Mesenchymal stem cell (in vitro differentiated cells and primary cell): ENCODE results near the gene ATG10.

Experiments
- DNase-seq: peaks from one replicate; pipeline ENCODE4 v3.0.0-alpha.2; 2013
- H2AFZ ChIP-seq: one replicate; pipeline ENCODE4 v1.6.1; 2013; ENCODE audit warnings: low read depth, mild to moderate bottlenecking, control low read depth, inconsistent platforms, low read length, moderate library complexity
- H2AK5ac ChIP-seq: 2 replicates; pipeline ENCODE4 v1.6.1; 2013; ENCODE audit warnings: low read length, moderate library complexity, mild to moderate bottlenecking, inconsistent platforms; ENCODE audit not compliant: severe bottlenecking
- H2BK120ac ChIP-seq: one replicate; pipeline ENCODE4 v1.6.1; 2013; ENCODE audit warnings: low read depth, mild to moderate bottlenecking, inconsistent platforms, low read length, moderate library complexity
- H2BK12ac ChIP-seq, 2 experiments: one replicate each; pipeline ENCODE4 v1.6.1; 2013; ENCODE audit warnings: inconsistent platforms in 2 of 2, low read length in 2 of 2, mild to moderate bottlenecking in 2 of 2, moderate library complexity in 2 of 2, control low read depth in 1 of 2
- H2BK15ac ChIP-seq: one replicate; pipeline ENCODE4 v1.6.1; 2013; ENCODE audit warnings: mild to moderate bottlenecking, low read depth, inconsistent platforms; ENCODE audit not compliant: poor library complexity, severe bottlenecking
- H2BK5ac ChIP-seq: 2 replicates; pipeline ENCODE4 v1.6.1; 2013; ENCODE audit warnings: low read depth, mild to moderate bottlenecking, low read length, control low read depth, inconsistent platforms; ENCODE audit not compliant: poor library complexity, severe bottlenecking
- H3K14ac ChIP-seq, 2 experiments: one replicate each; pipeline ENCODE4 v1.6.1; 2013; ENCODE audit warnings: inconsistent platforms in 2 of 2, low read length in 2 of 2, control low read depth in 1 of 2, mild to moderate bottlenecking in 1 of 2, moderate library complexity in 1 of 2
- H3K18ac ChIP-seq, 2 experiments: one replicate each; pipeline ENCODE4 v1.6.1; 2013; ENCODE audit warnings: inconsistent platforms in 2 of 2, low read length in 2 of 2, control low read depth in 1 of 2, low read depth in 1 of 2, mild to moderate bottlenecking in 1 of 2
- H3K23ac ChIP-seq, 2 experiments: one replicate each; pipeline ENCODE4 v1.6.1; 2013; ENCODE audit warnings: inconsistent platforms in 2 of 2, low read length in 2 of 2, mild to moderate bottlenecking in 2 of 2, moderate library complexity in 2 of 2, control low read depth in 1 of 2
- H3K27ac ChIP-seq: 2 replicates; pipeline ENCODE4 v1.5.1; 2013; ENCODE audit warnings: mild to moderate bottlenecking, moderate library complexity, low read length, control low read depth, inconsistent platforms; ENCODE audit not compliant: poor library complexity, severe bottlenecking
- H3K27me3 ChIP-seq, 2 experiments: 2 replicates each; pipeline versions ENCODE4 v1.6.1 to v1.7.0; 2013; ENCODE audit warnings: low read length in 2 of 2, mild to moderate bottlenecking in 2 of 2, moderate library complexity in 2 of 2, control low read depth in 1 of 2, inconsistent platforms in 1 of 2; ENCODE audit not compliant: control insufficient read depth in 1 of 2, insufficient read depth in 1 of 2
- H3K36me3 ChIP-seq, 2 experiments: 2 replicates each; pipeline versions ENCODE4 v1.6.1 to v1.7.0; 2013; ENCODE audit warnings: low read length in 2 of 2, control low read depth in 1 of 2, inconsistent platforms in 1 of 2, low read depth in 1 of 2, mild to moderate bottlenecking in 1 of 2; ENCODE audit not compliant: insufficient read depth in 2 of 2, control insufficient read depth in 1 of 2
- H3K4ac ChIP-seq, 2 experiments: one replicate each; pipeline ENCODE4 v1.6.1; 2013; ENCODE audit warnings: inconsistent platforms in 2 of 2, low read length in 2 of 2, mild to moderate bottlenecking in 2 of 2, moderate library complexity in 2 of 2, control low read depth in 1 of 2, low read depth in 1 of 2
- H3K4me1 ChIP-seq: 2 replicates; pipeline ENCODE4 v1.6.1; 2013; ENCODE audit warnings: low read depth, low read length, control low read depth; ENCODE audit not compliant: control insufficient read depth, insufficient read depth
- H3K4me2 ChIP-seq: 2 replicates; pipeline ENCODE4 v1.6.1; 2013; ENCODE audit warnings: low read length, mild to moderate bottlenecking, inconsistent platforms; ENCODE audit not compliant: poor library complexity, severe bottlenecking
- H3K4me3 ChIP-seq, 2 experiments: 2 replicates each; pipeline versions ENCODE4 v1.5.1 to v1.7.0; 2013; ENCODE audit warnings: low read length in 2 of 2, mild to moderate bottlenecking in 2 of 2, control low read depth in 1 of 2, low read depth in 1 of 2; ENCODE audit not compliant: insufficient read depth in 1 of 2
- H3K79me1 ChIP-seq: replicated peaks from 2 replicates; pipeline ENCODE4 v1.6.1; 2013; ENCODE audit warnings: mild to moderate bottlenecking, control low read depth, low read length, inconsistent platforms; ENCODE audit not compliant: poor library complexity, severe bottlenecking
- H3K9ac ChIP-seq: 2 replicates; pipeline ENCODE4 v1.7.0; 2013; ENCODE audit warnings: mild to moderate bottlenecking, low read length, moderate library complexity
- H3K9me3 ChIP-seq: 2 replicates; pipeline ENCODE4 v1.7.0; 2013; ENCODE audit warnings: mild to moderate bottlenecking, low read length; ENCODE audit not compliant: control insufficient read depth
- H4K8ac ChIP-seq: one replicate; pipeline ENCODE4 v1.6.1; 2013; ENCODE audit warnings: inconsistent platforms, mild to moderate bottlenecking, low read length, moderate library complexity
- H4K91ac ChIP-seq: one replicate; pipeline ENCODE4 v1.6.1; 2013; ENCODE audit warnings: mild to moderate bottlenecking, low read length, inconsistent platforms
- WGBS: methylation state at CpG from one replicate; pipeline ENCODE4 v1.1.7; 2013; ENCODE audit warnings: mixed read lengths; 5-methylcytosine and 5-hydroxymethylcytosine counted together

The ATG10 gene

GRCh38 chr5:82164977-82165713, 193.3 kb downstream of the ATG10 start:
- H3K4me3 ChIP-seq, result no peak overlapping the region
- peaks cover 3% of the 10 kb centered on the region for H3K4me1 ChIP-seq
- H4K8ac ChIP-seq, result peak overlapping the region; percentile 87
- peak overlapping the region; percentile 82 for H3K27ac ChIP-seq
- H3K36me3 ChIP-seq, result no peaks in the 10 kb centered on the region
- H3K9ac ChIP-seq, result peak overlapping the region; percentile 92
- WGBS, result 69% methylated on average over 3 of the region's 3 CpGs
- no peaks in the 10 kb centered on the region for H3K27me3 ChIP-seq
- no peak overlapping the region for H3K4ac ChIP-seq
- no peak overlapping the region for H3K23ac ChIP-seq
- H2AFZ ChIP-seq, result peak overlapping the region; percentile 85
- H3K4me2 ChIP-seq, result no peak overlapping the region
- peak; percentile 64 for DNase-seq
- peak overlapping the region in 1 of 2 experiments; percentile 61 for H3K14ac ChIP-seq
- no peak overlapping the region for H2BK120ac ChIP-seq
- peak overlapping the region; percentile 44 to 82 for H2BK12ac ChIP-seq
- H3K18ac ChIP-seq, result peak overlapping the region; percentile 87 to 92
- peak overlapping the region; percentile 54 for H2AK5ac ChIP-seq
- H3K9me3 ChIP-seq, result no peaks in the 10 kb centered on the region
- H2BK15ac ChIP-seq, result no peak overlapping the region
- H2BK5ac ChIP-seq, result peak overlapping the region; percentile 90
- H3K79me1 ChIP-seq, result peaks cover 2% of the 10 kb centered on the region
- peak overlapping the region; percentile 44 for H4K91ac ChIP-seq

- no peak overlapping the region for H4K91ac ChIP-seq
- H3K4me1 ChIP-seq, result peaks cover 3% of the 10 kb centered on the region
- H3K9me3 ChIP-seq, result no peaks in the 10 kb centered on the region
- peak overlapping the region; percentile 82 for H3K27ac ChIP-seq
- H2BK12ac ChIP-seq, result no peak overlapping the region
- no peaks in the 10 kb centered on the region for H3K27me3 ChIP-seq
- H4K8ac ChIP-seq, result no peak overlapping the region
- no peak overlapping the region for H3K4me3 ChIP-seq
- H3K79me1 ChIP-seq, result peaks cover 2% of the 10 kb centered on the region
- no peak overlapping the region for H2BK120ac ChIP-seq
- H2BK15ac ChIP-seq, result no peak overlapping the region
- H2AFZ ChIP-seq, result no peak overlapping the region
- H3K23ac ChIP-seq, result no peak overlapping the region
- H2BK5ac ChIP-seq, result peak overlapping the region; percentile 73
- no peak overlapping the region for H2AK5ac ChIP-seq
- no peak overlapping the region for H3K4me2 ChIP-seq
- H3K4ac ChIP-seq, result no peak overlapping the region
- no peak overlapping the region for H3K18ac ChIP-seq
- peak; percentile 94 for DNase-seq
- WGBS, result no CpG with 5 or more reads among the region's 3 CpGs
- H3K9ac ChIP-seq, result peak overlapping the region; percentile 92
- no peak overlapping the region for H3K14ac ChIP-seq
- no peaks in the 10 kb centered on the region for H3K36me3 ChIP-seq
Observed at GRCh38 chr5:82165740-82166530, 194.1 kb downstream of the ATG10 start.

- Histone ChIP-seq H2AK5ac (no peak overlapping the region), H3K27me3 (no peaks in the 10 kb centered on the region), H3K9ac (peak overlapping the region; percentile 21), H3K4me3 (no peak overlapping the region), H2BK12ac (no peak overlapping the region), H2BK15ac (no peak overlapping the region), H2AFZ (no peak overlapping the region), H3K4ac (no peak overlapping the region), H3K79me1 (peaks cover 2% of the 10 kb centered on the region), H4K91ac (no peak overlapping the region), H3K18ac (no peak overlapping the region), H3K4me2 (no peak overlapping the region), H3K9me3 (no peaks in the 10 kb centered on the region), H3K14ac (no peak overlapping the region), H2BK120ac (no peak overlapping the region), H3K4me1 (peaks cover 3% of the 10 kb centered on the region), H3K23ac (no peak overlapping the region), H3K27ac (no peak overlapping the region), H3K36me3 (no peaks in the 10 kb centered on the region), H4K8ac (no peak overlapping the region), H2BK5ac (no peak overlapping the region)
- no peak for DNase-seq
- 76% methylated on average over 3 of the region's 3 CpGs for WGBS
Observed at GRCh38 chr5:82167372-82167935, 195.6 kb downstream of the ATG10 start.

GRCh38 chr5:82168294-82168693, 196.5 kb downstream of the ATG10 start:
- DNase-seq, result peak; percentile 20
- no peak overlapping the region for H3K27ac ChIP-seq
- H3K23ac ChIP-seq, result no peak overlapping the region
- H3K4me3 ChIP-seq, result no peak overlapping the region
- no peak overlapping the region for H2BK12ac ChIP-seq
- H3K4me1 ChIP-seq, result peaks cover 3% of the 10 kb centered on the region
- no peak overlapping the region for H2BK15ac ChIP-seq
- no peak overlapping the region for H2AK5ac ChIP-seq
- no peaks in the 10 kb centered on the region for H3K36me3 ChIP-seq
- H3K27me3 ChIP-seq, result no peaks in the 10 kb centered on the region
- no peak overlapping the region for H3K18ac ChIP-seq
- H2BK5ac ChIP-seq, result no peak overlapping the region
- no peak overlapping the region for H4K91ac ChIP-seq
- no peak overlapping the region for H3K14ac ChIP-seq
- no peaks in the 10 kb centered on the region for H3K79me1 ChIP-seq
- H4K8ac ChIP-seq, result no peak overlapping the region
- no peak overlapping the region for H2BK120ac ChIP-seq
- H3K9me3 ChIP-seq, result no peaks in the 10 kb centered on the region
- H3K9ac ChIP-seq, result no peak overlapping the region
- H2AFZ ChIP-seq, result no peak overlapping the region
- H3K4me2 ChIP-seq, result no peak overlapping the region
- H3K4ac ChIP-seq, result no peak overlapping the region
